ENCODE measurements around the gene SOX21. TPM values are rescaled to one million over a fixed set of nuclear protein-coding genes. Genes with fewer than 3 reads are reported as not detected.

Gene SOX21
- total and polyA plus RNA-seq, 2 of the 8 experiments (the other 6 are each of a cell fraction or from before 2014, with no cell fraction given) = 3.9 TPM

GRCh38 chr13:94713561-94714182 is 1.3 kb upstream of the SOX21 start (continued):
- no peak for TF ChIP-seq RFX5 (IDR thresholded peaks at IDR 0.05; ENCODE audit: borderline replicate concordance, low read depth, low read length)
- TF ChIP-seq GABPA (IDR thresholded peaks at IDR 0.05; ENCODE audit: borderline replicate concordance, insufficient read depth, low read length) = no peak
- 0 out of 2 replicates have a peak, but pooled peaks have one; percentile 12 for TF ChIP-seq TAF1 (IDR thresholded peaks at IDR 0.05; ENCODE audit: low read depth, low read length)
- TF ChIP-seq CTBP2 (IDR thresholded peaks at IDR 0.05; ENCODE audit: borderline replicate concordance, insufficient read depth, insufficient read length, low read length) = no peak
- no peak for TF ChIP-seq JUND (IDR thresholded peaks at IDR 0.05; ENCODE audit: low read length)
- TF ChIP-seq YY1 (IDR thresholded peaks at IDR 0.05; ENCODE audit: low read depth, low read length) = no peak
- TF ChIP-seq SIRT6 (IDR thresholded peaks at IDR 0.05; ENCODE audit: low read length) = no peak
- TF ChIP-seq EZH2 (IDR thresholded peaks at IDR 0.05; ENCODE audit: low read depth, low read length, severe bottlenecking) = peak; percentile 27
- no peak for TF ChIP-seq SRF (IDR thresholded peaks at IDR 0.05; ENCODE audit: low read depth, low read length)
- peak; percentile 51 for TF ChIP-seq SUZ12 (IDR thresholded peaks at IDR 0.05; ENCODE audit: low read length)
